Stimulated activated CD8-positive, alpha-beta memory T cell treated with anti-CD3 and anti-CD28 coated beads, Interleukin-15, amount 100 ng/mL, for 24 hours (primary cell): ENCODE results near the gene ZNF569.
"Not testable (repeated sequence)": the region's sequence is repeated elsewhere in the genome, so short reads cannot be mapped to it uniquely, and the experiment has no call there.

Experiments
- DNase-seq: peaks from one replicate; pipeline ENCODE4 v3.0.0-alpha.2; 2020; ENCODE audit warnings: low read depth

ZNF569 gene

DNA sequence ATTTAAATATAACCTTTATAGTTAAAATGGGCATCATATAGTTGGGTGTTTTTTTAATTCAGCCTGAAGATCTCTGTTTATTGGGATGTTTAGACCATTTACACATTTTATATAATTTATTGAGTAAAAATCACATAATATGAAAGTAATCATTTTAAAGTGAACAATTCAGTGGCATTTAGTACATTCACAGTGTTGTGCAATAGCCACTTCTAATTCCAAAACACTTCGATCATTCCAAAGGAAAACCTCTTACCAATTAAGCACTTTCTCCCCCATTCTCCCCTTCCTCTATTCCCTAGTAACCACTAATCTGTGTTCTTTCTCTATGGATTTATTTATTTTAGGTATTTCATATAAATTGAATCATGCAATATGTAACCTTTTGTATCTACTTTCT, 66.2 kb downstream of the ZNF569 start:
- no peak for DNase-seq

DNA sequence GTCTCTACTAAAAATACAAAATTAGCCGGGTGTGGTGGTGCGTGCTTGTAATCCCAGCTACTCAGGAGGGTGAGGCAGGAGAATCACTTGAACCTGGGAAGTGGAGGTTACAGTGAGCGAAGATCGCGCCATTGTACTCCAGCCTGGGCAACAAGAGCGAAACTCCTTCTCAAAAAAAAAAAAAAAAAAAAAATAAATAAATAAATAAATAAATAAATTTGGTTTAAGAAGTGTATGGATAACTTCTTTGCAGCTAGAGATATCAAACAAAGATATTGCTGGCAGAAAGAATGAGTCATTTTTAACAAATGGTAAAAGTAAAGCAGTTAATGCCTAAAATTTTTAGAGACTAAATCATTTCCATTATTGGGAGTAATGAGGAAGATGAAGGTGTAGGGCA, 75.8 kb downstream of the ZNF569 start:
- DNase-seq, result not testable (repeated sequence)

DNA sequence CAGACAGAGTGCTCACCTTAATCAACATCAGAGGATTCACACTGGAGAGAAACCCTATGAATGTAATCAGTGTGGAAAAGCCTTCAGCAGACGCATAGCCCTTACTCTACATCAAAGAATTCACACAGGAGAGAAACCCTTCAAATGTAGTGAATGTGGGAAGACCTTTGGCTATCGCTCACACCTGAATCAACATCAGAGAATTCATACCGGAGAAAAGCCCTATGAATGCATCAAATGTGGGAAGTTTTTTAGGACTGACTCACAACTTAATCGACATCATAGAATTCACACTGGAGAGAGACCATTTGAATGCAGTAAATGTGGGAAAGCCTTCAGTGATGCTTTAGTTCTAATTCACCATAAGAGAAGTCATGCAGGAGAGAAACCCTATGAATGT, 78.0 kb downstream of the ZNF569 start:
- no peak for DNase-seq

DNA sequence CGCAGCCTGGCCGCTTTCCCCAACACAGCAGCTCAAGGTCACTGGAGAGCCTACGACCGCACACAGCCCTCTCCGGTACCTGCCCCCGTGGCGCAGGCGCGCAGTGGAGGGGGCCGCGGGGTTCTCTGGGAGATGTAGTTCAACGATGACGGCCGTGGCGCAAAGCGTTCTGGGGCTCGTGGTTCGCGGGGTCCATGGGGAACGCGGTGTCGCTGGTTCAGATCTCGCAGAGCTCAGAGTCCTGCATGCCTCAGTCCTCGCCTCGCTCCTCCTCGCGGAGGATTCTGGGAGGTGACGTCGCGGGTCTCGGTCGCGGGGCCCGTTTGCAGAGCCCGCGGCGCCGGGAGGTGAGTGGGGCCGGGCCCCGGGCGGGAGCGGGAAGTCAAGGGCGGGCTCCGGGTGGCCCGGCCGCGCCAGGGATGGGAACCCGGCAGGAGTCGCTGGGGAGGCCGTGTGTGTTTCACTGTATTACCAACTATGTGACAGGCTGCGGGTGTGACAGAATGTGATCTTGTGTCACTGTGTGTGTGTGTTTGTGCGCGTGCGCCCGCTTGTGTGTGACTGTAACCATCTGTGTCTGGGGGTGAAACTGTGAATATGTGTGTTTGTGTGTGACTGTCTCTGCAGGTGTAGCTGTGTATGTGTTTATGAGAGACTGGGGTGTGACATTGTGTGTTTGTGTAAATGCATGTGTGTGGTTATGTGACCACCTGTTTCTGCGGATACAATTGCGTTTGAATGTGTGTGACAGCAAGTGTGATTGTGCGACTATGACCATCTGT, 96.2 kb downstream of the ZNF569 start, which contains the start of gene ZNF527:
TSS of gene ZNF527 (plus strand) at position 220 of the 782 bp plus-strand sequence. CDS start 3,100 bp downstream, outside the sequence.
- DNase-seq, result peak; percentile 85

DNA sequence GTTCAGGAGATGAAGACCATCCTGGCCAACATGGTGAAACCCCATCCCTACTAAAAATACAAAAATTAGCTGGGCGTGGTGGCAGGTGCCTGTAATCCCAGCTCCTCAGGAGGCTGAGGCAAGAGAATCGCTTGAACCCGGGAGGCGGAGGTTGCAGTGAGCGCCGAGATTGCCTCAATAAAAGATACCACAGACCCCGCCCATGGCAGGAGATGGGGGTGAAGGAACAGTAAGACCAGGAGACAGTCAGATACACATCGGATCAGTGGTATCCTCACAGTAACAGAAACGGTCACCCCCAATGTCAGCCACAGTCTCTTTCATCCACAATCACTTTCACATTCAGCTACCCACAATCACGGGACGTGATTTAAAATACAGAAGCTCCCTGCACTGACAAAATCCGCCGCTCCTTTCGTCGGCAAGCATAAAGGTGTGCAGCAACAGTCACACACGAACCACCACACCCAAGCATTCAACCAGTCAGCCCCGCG, 96.8 kb downstream of the ZNF569 start:
- not testable (repeated sequence) for DNase-seq

DNA sequence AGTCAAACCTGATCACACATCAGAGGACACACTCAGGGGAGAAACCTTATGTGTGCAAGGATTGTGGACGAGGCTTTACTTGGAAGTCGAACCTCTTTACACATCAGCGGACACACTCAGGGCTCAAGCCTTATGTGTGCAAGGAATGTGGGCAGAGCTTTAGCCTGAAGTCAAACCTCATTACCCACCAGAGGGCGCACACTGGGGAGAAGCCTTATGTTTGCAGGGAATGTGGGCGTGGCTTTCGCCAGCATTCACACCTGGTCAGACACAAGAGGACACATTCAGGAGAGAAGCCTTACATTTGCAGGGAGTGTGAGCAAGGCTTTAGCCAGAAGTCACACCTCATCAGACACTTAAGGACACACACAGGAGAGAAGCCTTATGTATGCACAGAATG, 104.5 kb downstream of the ZNF569 start:
- no peak for DNase-seq

DNA sequence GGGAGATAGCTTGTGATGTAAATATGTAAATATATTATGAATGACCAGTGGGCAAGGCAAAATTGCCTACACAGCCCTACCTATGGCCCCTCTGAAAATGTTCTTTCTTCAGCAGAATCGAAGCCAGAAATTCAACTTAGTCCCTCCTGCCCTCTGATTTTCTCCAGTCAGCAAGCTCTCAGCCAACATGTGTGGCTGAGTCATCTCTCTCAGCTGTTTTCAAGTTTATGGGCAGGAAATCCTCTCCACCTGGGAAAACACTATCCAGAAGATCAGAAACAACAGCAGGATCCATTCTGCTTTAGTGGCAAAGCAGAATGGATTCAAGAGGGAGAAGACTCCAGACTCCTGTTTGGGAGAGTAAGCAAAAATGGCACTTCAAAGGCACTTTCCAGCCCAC, 105.2 kb downstream of the ZNF569 start:
- DNase-seq, result no peak
